CD1c-positive myeloid dendritic cell (primary cell): ENCODE data around the gene CCDC51.

Experiments
- DNase-seq: peaks from one replicate; pipeline ENCODE4 v3.0.0-alpha.2; 2016; ENCODE audit errors: extremely low spot score

CCDC51 gene

GRCh38 chr3:48433472-48434118 lies 6.3 kb downstream of the CCDC51 start:
- no peak for DNase-seq

- DNase-seq, result no peak
Observed at GRCh38 chr3:48432411-48433371, 7.2 kb downstream of the CCDC51 start.

GRCh38 chr3:48431224-48432029 lies 8.5 kb downstream of the CCDC51 start:
- DNase-seq, result peak; percentile 29

GRCh38 chr3:48430708-48431101 lies 9.2 kb downstream of the CCDC51 start:
- no peak for DNase-seq

- DNase-seq, result no peak
Observed at GRCh38 chr3:48429960-48430707, 9.8 kb downstream of the CCDC51 start, which contains the start of gene PLXNB1. TSS of gene PLXNB1 (minus strand) at chr3:48430086. CDS start at chr3:48424611, 5,475 bp downstream.

GRCh38 chr3:48429317-48429959 lies 10.5 kb downstream of the CCDC51 start:
- DNase-seq, result peak; percentile 56

GRCh38 chr3:48428572-48429316 lies 11.2 kb downstream of the CCDC51 start:
- peak; percentile 5 for DNase-seq

- DNase-seq, result no peak
Observed at GRCh38 chr3:48428088-48428571, 11.8 kb downstream of the CCDC51 start.

GRCh38 chr3:48427630-48427962 lies 12.3 kb downstream of the CCDC51 start:
- DNase-seq, result no peak

GRCh38 chr3:48426944-48427629 lies 12.8 kb downstream of the CCDC51 start:
- no peak for DNase-seq

GRCh38 chr3:48426401-48426909 lies 13.5 kb downstream of the CCDC51 start:
- no peak for DNase-seq

- DNase-seq, result no peak
Observed at GRCh38 chr3:48425281-48425812, 14.6 kb downstream of the CCDC51 start.

GRCh38 chr3:48423883-48424695 lies 15.8 kb downstream of the CCDC51 start:
- DNase-seq, result no peak

GRCh38 chr3:48423241-48423882 lies 16.6 kb downstream of the CCDC51 start:
- no peak for DNase-seq

- DNase-seq, result no peak
Observed at GRCh38 chr3:48422681-48423080, 17.2 kb downstream of the CCDC51 start.

GRCh38 chr3:48422272-48422671 lies 17.6 kb downstream of the CCDC51 start:
- DNase-seq, result no peak

GRCh38 chr3:48420561-48420960 lies 19.4 kb downstream of the CCDC51 start:
- no peak for DNase-seq

GRCh38 chr3:48419597-48419996 lies 20.3 kb downstream of the CCDC51 start:
- no peak for DNase-seq
